K562 (cell line): Measurements from ENCODE around the gene KIAA1958. TPM values are rescaled to one million over a fixed set of nuclear protein-coding genes. Genes with fewer than 3 reads are reported as not detected.

Experiments
- ATF7 ChIP-seq: fragments of 450-650 bp; IDR thresholded peaks from 2 replicates; pipeline ENCODE4 v1.7.1; 2014; ENCODE audit warnings: mild to moderate bottlenecking, moderate library complexity
- BCOR ChIP-seq: fragments of 450-650 bp; IDR thresholded peaks from 2 replicates; pipeline ENCODE4 v1.6.1; 2016
- CBFA2T3 ChIP-seq: fragments of 450-650 bp; IDR thresholded peaks from 2 replicates; pipeline ENCODE4 v1.6.1; 2017
- FOXK2 ChIP-seq, 2 experiments: fragments of 450-650 bp; IDR thresholded peaks in 1 of 2; conservative IDR thresholded peaks in 1 of 2; 2 replicates each; pipeline ENCODE4 v1.6.1; 2016; ENCODE audit warnings: low read depth in 2 of 2, mild to moderate bottlenecking in 1 of 2
- FOXM1 ChIP-seq, 2 experiments: fragments of 450-650 bp in 1 of 2; sonication (generic) in 1 of 2; formaldehyde crosslinking in 1 of 2; IDR thresholded peaks; 2 replicates each; pipeline versions ENCODE4 v1.6.1 to v1.9.0; 2017 to 2022; ENCODE audit warnings: low read depth in 2 of 2, mild to moderate bottlenecking in 2 of 2, missing genetic modification reagents in 1 of 2, moderate library complexity in 1 of 2
- FUS ChIP-seq: fragments of 200-400 bp; formaldehyde crosslinking; optimal IDR thresholded peaks from 2 replicates; pipeline ENCODE3; 2017; ENCODE audit warnings: low read depth, low read length
- GMEB1 ChIP-seq: fragments of 250-450 bp; sonication (Bioruptor Pico); IDR thresholded peaks from 2 replicates; pipeline ENCODE4 v1.4.0; 2020; ENCODE audit warnings: mild to moderate bottlenecking
- HNRNPL ChIP-seq: fragments of 200-400 bp; formaldehyde crosslinking; IDR thresholded peaks from 2 replicates; pipeline ENCODE4 v1.6.1; 2017; ENCODE audit warnings: low read depth, mild to moderate bottlenecking, low read length
- HNRNPUL1 ChIP-seq: fragments of 200-400 bp; formaldehyde crosslinking; IDR thresholded peaks from 2 replicates; pipeline ENCODE4 v1.6.1; 2017; ENCODE audit warnings: low read length
- JUNB ChIP-seq: fragments of 450-650 bp; formaldehyde crosslinking; conservative IDR thresholded peaks from 2 replicates; pipeline ENCODE4 v1.4.0; 2020; ENCODE audit warnings: mild to moderate bottlenecking
- MBD1 ChIP-seq: fragments of 250-450 bp; sonication (Bioruptor Pico); IDR thresholded peaks from 2 replicates; pipeline ENCODE4 v1.8.0; 2022; ENCODE audit warnings: inconsistent platforms
- MTA2 ChIP-seq: fragments of 450-650 bp; IDR thresholded peaks from 2 replicates; pipeline ENCODE4 v1.6.1; 2016; ENCODE audit warnings: low read depth
- NCOR1 ChIP-seq: fragments of 450-650 bp; IDR thresholded peaks from 2 replicates; pipeline ENCODE4 v1.6.1; 2016; ENCODE audit warnings: mild to moderate bottlenecking, moderate library complexity
- PRMT5 ChIP-seq: sonication (generic); formaldehyde crosslinking; IDR thresholded peaks from 2 replicates; pipeline ENCODE4 v1.5.0; 2020; ENCODE audit warnings: missing genetic modification reagents
- SMAD4 ChIP-seq: fragments of 250-450 bp; sonication (Bioruptor Pico); conservative IDR thresholded peaks from 2 replicates; pipeline ENCODE4 v1.8.0; 2021; ENCODE audit warnings: inconsistent platforms, mild to moderate bottlenecking, moderate library complexity
- SP2 ChIP-seq: IDR thresholded peaks from 2 replicates; pipeline ENCODE4 v1.6.1; 2011; ENCODE audit warnings: mild to moderate bottlenecking, low read depth, low read length, moderate library complexity; ENCODE audit not compliant: poor library complexity, severe bottlenecking; ENCODE audit errors: extremely low read depth
- TAL1 ChIP-seq: fragments of 450-650 bp; IDR thresholded peaks from 2 replicates; pipeline ENCODE4 v1.6.1; 2016; ENCODE audit warnings: mild to moderate bottlenecking
- YBX1 ChIP-seq: fragments of 450-650 bp; IDR thresholded peaks from 2 replicates; pipeline ENCODE4 v1.7.1; 2016; ENCODE audit warnings: mild to moderate bottlenecking
- ZNF134 ChIP-seq: fragments of 250-450 bp; sonication (Bioruptor Pico); conservative IDR thresholded peaks from 2 replicates; pipeline ENCODE4 v1.4.0; 2020
- ZNF174 ChIP-seq: fragments of 250-450 bp; sonication (Bioruptor Pico); IDR thresholded peaks from 2 replicates; pipeline ENCODE4 v1.4.0; 2020; ENCODE audit warnings: mild to moderate bottlenecking
- ZNF696 ChIP-seq: fragments of 250-450 bp; sonication (Bioruptor Pico); conservative IDR thresholded peaks from 2 replicates; pipeline ENCODE4 v1.4.0; 2020; ENCODE audit warnings: mild to moderate bottlenecking, moderate library complexity
- ZNF766 ChIP-seq: fragments of 200-800 bp; sonication (Bioruptor generic); conservative IDR thresholded peaks from 2 replicates; pipeline ENCODE4 v1.6.1; 2016; ENCODE audit warnings: missing genetic modification characterization, missing compliant biosample characterization
- ZNF778 ChIP-seq: fragments of 450-650 bp; formaldehyde crosslinking; IDR thresholded peaks from 2 replicates; pipeline ENCODE4 v1.4.0; 2020; ENCODE audit warnings: mild to moderate bottlenecking, moderate library complexity
- ZNF780A ChIP-seq: fragments of 250-450 bp; sonication (Bioruptor Pico); IDR thresholded peaks from 2 replicates; pipeline ENCODE4 v1.5.0; 2021; ENCODE audit warnings: mild to moderate bottlenecking
- polyA plus RNA-seq, 8 experiments: library from polyadenylated mRNA; depleted of rRNA in 4 of 8; stranded (reverse) in 5 of 8; unstranded in 3 of 8; fragments of >200 nt; fragmentation: Nextera tagmentation in 2 of 8; fragmentation: Illumina TruSeq in 1 of 8; extraction: Ambion mirVana in 2 of 8; extraction: Trizol in 1 of 8; gene quantifications; 2 replicates each; pipeline versions ENCODE4 v1.2.1 to v1.2.3, GENCODE V29; 2011 to 2014; ENCODE audit warnings: inconsistent platforms in 1 of 8, missing spikeins in 1 of 8
- total RNA-seq, 7 experiments: library from RNA; depleted of rRNA in 6 of 7; stranded (reverse); fragments of >200 nt in 6 of 7; fragmentation: Illumina TruSeq in 2 of 7; extraction: Trizol in 2 of 7; gene quantifications; 2 replicates each; pipeline versions ENCODE4 v1.2.1 to v1.2.3, GENCODE V29; 2011 to 2021; ENCODE audit warnings: low replicate concordance in 1 of 7
- TF ChIP-seq, protein P1 (sequence below): fragments of 450-650 bp; IDR thresholded peaks from 2 replicates; pipeline ENCODE4 v1.6.1; 2017; ENCODE audit warnings: antibody characterized with exemption

KIAA1958 gene
- total and polyA plus RNA-seq, 9 of the 15 experiments (the other 6 are each of a cell fraction or from before 2014, with no cell fraction given), result 1.1 to 16.0 (median 10.1) TPM

GRCh38 chr9:112489039-112489546, 2.5 kb downstream of the KIAA1958 start (continued):
- no peak for TF ChIP-seq ZNF696 (CRISPR knock-in tag)
- TF ChIP-seq SMAD4 (CRISPR knock-in tag), result no peak
- TF ChIP-seq MTA2, result peak; percentile 50
- TF ChIP-seq TAL1, result peak; percentile 74
- TF ChIP-seq ZNF766, result peak; percentile 53; the same call in 1 of the 2 replicates
- no peak for TF ChIP-seq HNRNPUL1
- TF ChIP-seq FUS, result no peak
- TF ChIP-seq JUNB, result no peak
- TF ChIP-seq SP2, result no peak
- no peak for TF ChIP-seq ZNF780A (CRISPR knock-in tag)
- TF ChIP-seq FOXK2 (conservative IDR thresholded peaks at IDR 0.05 in 1 of 2, IDR thresholded peaks at IDR 0.05 in 1 of 2; ENCODE audit: low read depth in 2 of 2), result peak; percentile 69 to 75; a peak in 2 of 4 replicates
- no peak for TF ChIP-seq ATF7
- TF ChIP-seq ZNF174 (CRISPR knock-in tag), result no peak
- TF ChIP-seq CBFA2T3, result peak; percentile 84
- TF ChIP-seq, protein P1, sequence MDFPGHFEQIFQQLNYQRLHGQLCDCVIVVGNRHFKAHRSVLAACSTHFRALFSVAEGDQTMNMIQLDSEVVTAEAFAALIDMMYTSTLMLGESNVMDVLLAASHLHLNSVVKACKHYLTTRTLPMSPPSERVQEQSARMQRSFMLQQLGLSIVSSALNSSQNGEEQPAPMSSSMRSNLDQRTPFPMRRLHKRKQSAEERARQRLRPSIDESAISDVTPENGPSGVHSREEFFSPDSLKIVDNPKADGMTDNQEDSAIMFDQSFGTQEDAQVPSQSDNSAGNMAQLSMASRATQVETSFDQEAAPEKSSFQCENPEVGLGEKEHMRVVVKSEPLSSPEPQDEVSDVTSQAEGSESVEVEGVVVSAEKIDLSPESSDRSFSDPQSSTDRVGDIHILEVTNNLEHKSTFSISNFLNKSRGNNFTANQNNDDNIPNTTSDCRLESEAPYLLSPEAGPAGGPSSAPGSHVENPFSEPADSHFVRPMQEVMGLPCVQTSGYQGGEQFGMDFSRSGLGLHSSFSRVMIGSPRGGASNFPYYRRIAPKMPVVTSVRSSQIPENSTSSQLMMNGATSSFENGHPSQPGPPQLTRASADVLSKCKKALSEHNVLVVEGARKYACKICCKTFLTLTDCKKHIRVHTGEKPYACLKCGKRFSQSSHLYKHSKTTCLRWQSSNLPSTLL, result 0 out of 2 replicates have a peak, but pooled peaks have one; percentile 18
- peak; percentile 62; the same call in 1 of the 2 replicates for TF ChIP-seq BCOR
- TF ChIP-seq NCOR1, result peak; percentile 32; the same call in 1 of the 2 replicates
- TF ChIP-seq HNRNPL, result no peak
- TF ChIP-seq ZNF778, result no peak
- no peak for TF ChIP-seq MBD1 (CRISPR knock-in tag)
- 0 out of 2 replicates have a peak, but pooled peaks have one; percentile 29 for TF ChIP-seq FOXM1 (IDR thresholded peaks at IDR 0.05; ENCODE audit: low read depth)
- no peak for TF ChIP-seq FOXM1 (CRISPR knock-in tag; IDR thresholded peaks at IDR 0.05; ENCODE audit: low read depth)
- no peak for TF ChIP-seq GMEB1 (CRISPR knock-in tag)
- TF ChIP-seq YBX1, result no peak
- TF ChIP-seq PRMT5 (CRISPR knock-in tag), result no peak
- no peak for TF ChIP-seq ZNF134 (CRISPR knock-in tag)
